Stimulated activated CD4-positive, alpha-beta T cell treated with anti-CD3 and anti-CD28 coated beads, Interleukin-1b, Interleukin-23, amount 100 ng/mL, for 1 hour (primary cell): ENCODE data around the gene SGCG.
"Not testable (repeated sequence)": the region's sequence is repeated elsewhere in the genome, so short reads cannot be mapped to it uniquely, and the experiment has no call there.

Experiments used
- DNase-seq, 2 donors: peaks; one replicate each; pipeline ENCODE4 v3.0.0-alpha.2; 2020; ENCODE audit warnings: low read depth in 2 of 2

SGCG gene

GRCh38 chr13:23212671-23213070 lies 31.9 kb downstream of the SGCG start:
- no peak for DNase-seq

GRCh38 chr13:23231241-23231640 lies 50.5 kb downstream of the SGCG start:
- no peak for DNase-seq

GRCh38 chr13:23235994-23236393 lies 55.2 kb downstream of the SGCG start:
- DNase-seq = no peak

GRCh38 chr13:23243066-23243465 lies 62.3 kb downstream of the SGCG start:
- no peak for DNase-seq

GRCh38 chr13:23248410-23248809 lies 67.6 kb downstream of the SGCG start:
- not testable (repeated sequence) for DNase-seq

GRCh38 chr13:23254506-23254905 lies 73.7 kb downstream of the SGCG start:
- DNase-seq = no peak

- DNase-seq = no peak
These were observed 86.8 kb downstream of the SGCG start for GRCh38 chr13:23267571-23267970.

GRCh38 chr13:23268441-23268840 lies 87.7 kb downstream of the SGCG start:
- no peak for DNase-seq

GRCh38 chr13:23271331-23271730 lies 90.6 kb downstream of the SGCG start:
- no peak for DNase-seq

GRCh38 chr13:23273498-23273897 lies 92.7 kb downstream of the SGCG start:
- no peak for DNase-seq

- DNase-seq = no peak
These were observed 98.5 kb downstream of the SGCG start for GRCh38 chr13:23279321-23279720.

- DNase-seq = no peak
These were observed 107.8 kb downstream of the SGCG start for GRCh38 chr13:23288564-23288963.

GRCh38 chr13:23288995-23289394 lies 108.2 kb downstream of the SGCG start:
- DNase-seq = no peak

GRCh38 chr13:23289917-23290357 lies 109.2 kb downstream of the SGCG start:
- no peak for DNase-seq

GRCh38 chr13:23292586-23292985 lies 111.8 kb downstream of the SGCG start:
- no peak for DNase-seq

- DNase-seq = not testable (repeated sequence)
These were observed 134.1 kb downstream of the SGCG start for GRCh38 chr13:23314837-23315236.

- DNase-seq = no peak
These were observed 139.1 kb downstream of the SGCG start for GRCh38 chr13:23319883-23320224.

GRCh38 chr13:23320926-23321534 lies 140.3 kb downstream of the SGCG start:
- DNase-seq = no peak

- DNase-seq = no peak
These were observed 140.9 kb downstream of the SGCG start for GRCh38 chr13:23321535-23322241.

GRCh38 chr13:23322353-23323336 lies 141.9 kb downstream of the SGCG start:
- no peak for DNase-seq

GRCh38 chr13:23323946-23324709 lies 143.3 kb downstream of the SGCG start:
- DNase-seq = no peak

GRCh38 chr13:23325191-23325590 lies 144.4 kb downstream of the SGCG start:
- no peak for DNase-seq
